GM18498 (cell line): ENCODE data around the gene NAV3.

Experiments
- ATAC-seq: cut with Tn5 transposase; IDR thresholded peaks from one replicate; pipeline ENCODE4 v1.9.1; 2021; ENCODE audit warnings: mild to moderate bottlenecking, moderate library complexity; ENCODE audit not compliant: unreplicated experiment

The NAV3 gene

GRCh38 chr12:78037707-78038106, 207.0 kb downstream of the NAV3 start:
- ATAC-seq, result no peak

DNA sequence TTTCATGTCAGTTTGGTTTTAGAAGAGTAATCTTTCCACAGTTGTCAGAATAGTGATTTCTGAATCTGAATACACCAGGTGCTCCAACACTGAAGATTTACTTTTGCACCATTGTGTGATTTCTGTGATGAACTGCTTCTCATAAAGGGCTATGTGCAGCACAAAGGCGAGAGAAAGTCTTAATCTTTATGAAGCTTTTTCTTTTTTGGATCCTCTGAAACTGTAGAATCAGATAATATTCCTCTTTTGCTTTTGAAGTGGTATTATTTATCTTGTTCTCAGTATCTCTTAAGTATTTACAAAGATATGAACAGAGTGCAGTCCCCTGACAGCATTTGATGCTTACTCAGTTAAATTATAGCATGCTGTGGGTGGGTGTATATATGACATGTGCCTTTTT, 207.8 kb downstream of the NAV3 start:
- no peak for ATAC-seq

GRCh38 chr12:78038986-78039385, 208.3 kb downstream of the NAV3 start:
- ATAC-seq, result no peak

DNA sequence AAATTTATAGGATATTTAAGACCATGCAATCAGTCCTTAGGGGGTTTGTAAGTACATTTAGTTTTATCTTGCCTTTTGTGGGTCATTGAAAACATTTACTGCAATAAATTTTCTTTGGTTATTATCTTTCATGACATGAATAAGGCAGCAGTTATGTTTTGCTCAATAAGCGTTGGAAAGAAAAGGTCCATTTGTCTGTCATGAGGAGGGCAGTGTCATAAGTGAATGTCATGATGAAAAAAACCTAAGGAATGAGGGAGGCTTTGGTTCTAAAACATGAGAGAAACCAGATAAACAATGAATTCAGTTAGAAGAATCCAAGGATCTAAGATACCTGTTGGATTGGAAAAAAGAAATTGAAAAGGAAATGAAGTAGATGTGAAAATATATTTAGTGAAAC, 209.4 kb downstream of the NAV3 start:
- no peak for ATAC-seq

DNA sequence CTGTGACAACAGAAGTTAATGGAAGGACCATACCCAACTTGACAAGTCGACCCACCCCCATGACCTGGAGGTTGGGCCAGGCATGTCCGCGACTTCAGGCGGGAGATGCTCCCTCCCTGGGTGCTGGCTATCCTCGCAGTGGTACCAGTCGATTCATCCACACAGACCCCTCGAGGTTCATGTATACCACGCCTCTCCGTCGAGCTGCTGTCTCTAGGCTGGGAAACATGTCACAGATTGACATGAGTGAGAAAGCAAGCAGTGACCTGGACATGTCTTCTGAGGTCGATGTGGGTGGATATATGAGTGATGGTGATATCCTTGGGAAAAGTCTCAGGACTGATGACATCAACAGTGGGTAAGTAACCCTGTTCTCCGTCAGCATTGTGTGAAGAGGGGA, 220.1 kb downstream of the NAV3 start:
- no peak for ATAC-seq

GRCh38 chr12:78055545-78055944, 224.9 kb downstream of the NAV3 start:
- ATAC-seq, result no peak

- no peak for ATAC-seq
These were observed 226.4 kb downstream of the NAV3 start for GRCh38 chr12:78057075-78057474.

GRCh38 chr12:78060186-78060585, 229.5 kb downstream of the NAV3 start:
- no peak for ATAC-seq

DNA sequence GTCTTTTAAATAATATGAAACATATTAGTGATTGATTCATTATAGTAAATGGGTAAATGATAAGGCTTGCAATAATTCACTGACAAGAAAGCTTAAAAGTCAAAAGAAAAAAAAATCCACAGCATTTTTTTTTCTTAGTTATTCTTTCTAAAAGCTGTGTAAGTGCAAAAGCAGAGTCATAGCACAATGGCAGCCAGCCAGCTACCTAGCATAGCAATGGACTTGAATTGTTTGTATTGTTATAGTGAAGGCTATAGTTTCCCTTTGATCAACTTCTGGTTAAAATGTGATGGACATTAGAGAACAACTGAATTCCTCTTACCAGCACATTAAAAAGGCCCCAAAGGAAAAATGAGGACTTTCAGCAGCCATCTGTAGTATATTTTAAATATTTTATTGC, 232.1 kb downstream of the NAV3 start:
- ATAC-seq, result no peak

- no peak for ATAC-seq
These were observed 251.1 kb downstream of the NAV3 start for GRCh38 chr12:78081590-78082314.

GRCh38 chr12:78085542-78086182, 255.0 kb downstream of the NAV3 start:
- no peak for ATAC-seq

GRCh38 chr12:78086553-78087362, 256.1 kb downstream of the NAV3 start:
- ATAC-seq, result no peak

DNA sequence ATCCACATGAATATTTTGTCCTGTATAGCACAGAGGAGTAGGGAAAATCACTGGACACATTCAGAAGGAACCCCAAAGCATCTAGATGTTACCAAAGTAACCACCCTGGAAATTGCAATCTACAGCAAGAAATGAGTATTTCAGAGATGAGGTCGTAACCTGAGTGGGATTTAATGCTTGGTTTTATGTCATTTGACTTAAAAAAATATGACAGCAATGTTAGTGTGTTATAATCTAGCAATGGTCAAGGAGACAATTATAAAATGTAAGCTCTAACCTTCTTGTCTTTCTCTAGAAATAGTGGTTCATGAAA, 256.6 kb downstream of the NAV3 start:
- no peak for ATAC-seq

DNA sequence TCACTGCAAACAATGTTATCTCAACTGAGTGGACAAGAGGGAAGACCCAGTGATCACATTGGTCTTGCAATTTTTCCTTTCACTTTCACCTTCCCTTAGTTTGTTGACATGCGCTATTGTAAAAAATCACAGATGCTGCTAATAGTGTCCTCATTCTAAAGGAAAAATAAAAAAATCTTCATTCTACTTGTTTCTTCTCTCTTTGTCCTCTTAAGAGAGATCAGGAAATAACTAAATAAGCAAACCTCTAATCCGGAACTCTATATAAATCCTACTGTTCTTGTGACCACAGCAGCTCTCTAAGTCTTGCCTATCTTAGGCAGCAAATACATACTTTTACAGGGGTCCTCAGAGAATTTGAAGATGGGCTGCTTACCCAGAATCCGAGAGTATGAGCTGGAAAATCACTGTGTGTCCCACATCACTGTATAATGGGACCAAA, 257.7 kb downstream of the NAV3 start:
- ATAC-seq, result no peak

DNA sequence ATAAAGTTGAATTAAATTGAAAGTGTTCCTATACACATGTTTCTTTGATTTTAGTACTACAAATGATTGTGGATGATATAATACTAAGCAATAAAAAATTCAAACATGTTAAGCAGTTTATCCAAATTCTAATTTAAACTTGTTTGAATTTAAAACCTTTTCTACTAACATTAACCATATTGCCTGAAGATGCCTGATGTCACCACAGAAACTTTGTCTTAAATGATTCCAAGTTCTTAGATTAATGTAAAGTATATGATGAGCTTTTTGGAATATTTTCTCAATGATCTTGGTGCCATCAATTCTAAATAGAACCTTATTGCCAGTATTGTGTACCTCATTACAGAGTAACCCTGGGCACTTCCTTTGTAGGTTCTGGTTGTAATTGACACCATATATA, 259.6 kb downstream of the NAV3 start:
- ATAC-seq, result no peak

DNA sequence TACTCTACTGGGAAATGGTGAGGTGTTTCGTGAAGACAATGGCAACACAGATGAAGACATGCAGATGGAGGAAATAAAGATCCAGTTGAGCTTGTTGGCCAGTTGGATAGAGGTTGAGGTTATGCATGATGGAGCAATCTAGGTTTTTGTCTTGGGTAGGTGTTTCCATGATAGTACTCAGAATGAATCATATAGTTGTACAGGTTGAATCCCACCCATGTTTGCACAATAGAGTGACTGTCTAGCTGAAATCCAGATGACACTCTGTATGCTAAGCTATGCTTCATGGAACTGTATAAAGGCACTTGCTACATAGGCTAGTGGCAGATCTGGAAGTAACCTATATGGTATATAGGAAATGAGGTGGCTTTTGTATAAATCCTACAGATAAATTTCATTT, 264.9 kb downstream of the NAV3 start:
- ATAC-seq, result no peak

GRCh38 chr12:78096909-78097597, 266.4 kb downstream of the NAV3 start:
- ATAC-seq, result no peak

DNA sequence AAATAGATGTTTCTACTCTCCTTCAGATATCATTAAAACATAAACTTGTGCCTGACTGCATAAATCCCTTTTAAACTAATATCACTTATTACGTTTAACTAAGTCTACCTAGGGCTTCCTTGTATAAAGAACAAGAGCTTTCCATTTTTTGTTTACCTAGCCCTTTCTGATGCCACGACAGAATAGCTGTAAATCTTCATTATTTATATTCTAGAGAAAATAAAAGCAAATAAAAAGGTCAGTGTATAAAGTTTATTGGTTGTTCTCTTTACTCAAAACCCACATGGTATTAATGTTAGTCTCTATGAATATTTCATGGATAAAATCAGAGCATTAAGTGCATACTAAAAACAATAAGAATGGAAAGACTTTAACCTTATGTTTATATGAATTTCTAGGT, 269.1 kb downstream of the NAV3 start:
- ATAC-seq, result no peak

- no peak for ATAC-seq
These were observed 270.6 kb downstream of the NAV3 start for GRCh38 chr12:78101113-78101876.

GRCh38 chr12:78101946-78102635, 271.4 kb downstream of the NAV3 start:
- no peak for ATAC-seq
